ENCODE results near the gene JSRP1. TPM values are rescaled to one million over a fixed set of nuclear protein-coding genes. Genes with fewer than 3 reads are reported as not detected.
A peak's percentile ranks its signal among the peaks of the same experiment; 100 is the strongest.

The JSRP1 gene
- total and polyA plus RNA-seq, 10 of the 15 experiments (the other 5 are each of a cell fraction or from before 2014, with no cell fraction given) = 0.41 to 0.91 (median 0.49) TPM; not detected in 7

- no peak for TF ChIP-seq ZZZ3 (IDR thresholded peaks at IDR 0.05; ENCODE audit: control insufficient read depth, insufficient read length, low read depth)
- TF ChIP-seq, protein P1, sequence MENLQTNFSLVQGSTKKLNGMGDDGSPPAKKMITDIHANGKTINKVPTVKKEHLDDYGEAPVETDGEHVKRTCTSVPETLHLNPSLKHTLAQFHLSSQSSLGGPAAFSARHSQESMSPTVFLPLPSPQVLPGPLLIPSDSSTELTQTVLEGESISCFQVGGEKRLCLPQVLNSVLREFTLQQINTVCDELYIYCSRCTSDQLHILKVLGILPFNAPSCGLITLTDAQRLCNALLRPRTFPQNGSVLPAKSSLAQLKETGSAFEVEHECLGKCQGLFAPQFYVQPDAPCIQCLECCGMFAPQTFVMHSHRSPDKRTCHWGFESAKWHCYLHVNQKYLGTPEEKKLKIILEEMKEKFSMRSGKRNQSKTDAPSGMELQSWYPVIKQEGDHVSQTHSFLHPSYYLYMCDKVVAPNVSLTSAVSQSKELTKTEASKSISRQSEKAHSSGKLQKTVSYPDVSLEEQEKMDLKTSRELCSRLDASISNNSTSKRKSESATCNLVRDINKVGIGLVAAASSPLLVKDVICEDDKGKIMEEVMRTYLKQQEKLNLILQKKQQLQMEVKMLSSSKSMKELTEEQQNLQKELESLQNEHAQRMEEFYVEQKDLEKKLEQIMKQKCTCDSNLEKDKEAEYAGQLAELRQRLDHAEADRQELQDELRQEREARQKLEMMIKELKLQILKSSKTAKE (IDR thresholded peaks at IDR 0.05; ENCODE audit: low read depth, poor library complexity, severe bottlenecking) = no peak
- TF ChIP-seq, protein P2, sequence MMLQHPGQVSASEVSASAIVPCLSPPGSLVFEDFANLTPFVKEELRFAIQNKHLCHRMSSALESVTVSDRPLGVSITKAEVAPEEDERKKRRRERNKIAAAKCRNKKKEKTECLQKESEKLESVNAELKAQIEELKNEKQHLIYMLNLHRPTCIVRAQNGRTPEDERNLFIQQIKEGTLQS (IDR thresholded peaks at IDR 0.05; ENCODE audit: borderline replicate concordance, extremely low read depth, low read depth, low read length) = no peak
- 0 out of 2 replicates have a peak, but pooled peaks have one; percentile 37 for TF ChIP-seq HDAC2 (IDR thresholded peaks at IDR 0.05)
- TF ChIP-seq KAT2A (conservative IDR thresholded peaks at IDR 0.05; ENCODE audit: control insufficient read depth, low read depth, low read length) = no peak
- peak; percentile 53 to 55; a peak in 2 of 4 replicates for TF ChIP-seq EP300 (IDR thresholded peaks at IDR 0.05; ENCODE audit: borderline replicate concordance in 1 of 2, control insufficient read depth in 1 of 2, low read depth in 2 of 2, low read length in 2 of 2)
- no peak for TF ChIP-seq STAT3 (IDR thresholded peaks at IDR 0.05; ENCODE audit: low read depth, low read length)
- no peak for TF ChIP-seq PAX8 (IDR thresholded peaks at IDR 0.05)
- peak; percentile 31; the same call in 1 of the 2 replicates for TF ChIP-seq ATF7 (IDR thresholded peaks at IDR 0.05; ENCODE audit: low read depth)
- TF ChIP-seq DPF2 (IDR thresholded peaks at IDR 0.05) = peak; percentile 72
- TF ChIP-seq SIN3A (IDR thresholded peaks at IDR 0.05; ENCODE audit: low read depth, low read length) = no peak
- TF ChIP-seq NKRF (conservative IDR thresholded peaks at IDR 0.05) = 0 out of 2 replicates have a peak, but pooled peaks have one; percentile 51
- TF ChIP-seq ZNF384 (IDR thresholded peaks at IDR 0.05; ENCODE audit: borderline replicate concordance, low read depth, low read length) = peak; percentile 11; the same call in 1 of the 2 replicates
- 0 out of 2 replicates have a peak, but pooled peaks have one; percentile 19 for TF ChIP-seq TCF12 (IDR thresholded peaks at IDR 0.05; ENCODE audit: low read depth, low read length)
- TF ChIP-seq, protein P3, sequence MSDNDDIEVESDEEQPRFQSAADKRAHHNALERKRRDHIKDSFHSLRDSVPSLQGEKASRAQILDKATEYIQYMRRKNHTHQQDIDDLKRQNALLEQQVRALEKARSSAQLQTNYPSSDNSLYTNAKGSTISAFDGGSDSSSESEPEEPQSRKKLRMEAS (IDR thresholded peaks at IDR 0.05; ENCODE audit: low read depth, low read length) = peak; percentile 11
- no peak for TF ChIP-seq ZBTB33 (IDR thresholded peaks at IDR 0.05)
- TF ChIP-seq SREBF1 (IDR thresholded peaks at IDR 0.05; ENCODE audit: low read length) = no peak
- no peak for TF ChIP-seq NFYA (IDR thresholded peaks at IDR 0.05; ENCODE audit: borderline replicate concordance, low read depth, low read length)
- peak; percentile 82 for TF ChIP-seq SPI1 (IDR thresholded peaks at IDR 0.05; ENCODE audit: borderline replicate concordance, insufficient read depth, low read depth, low read length)
- peak; percentile 92 for TF ChIP-seq RUNX3 (IDR thresholded peaks at IDR 0.05; ENCODE audit: low read length)
- no peak for TF ChIP-seq FOXK2 (IDR thresholded peaks at IDR 0.05)
- TF ChIP-seq MXI1 (IDR thresholded peaks at IDR 0.05; ENCODE audit: low read depth, low read length) = peak; percentile 18; the same call in 1 of the 2 replicates
These were observed 33.7 kb upstream of the JSRP1 start (continued) for GRCh38 chr19:2289714-2290435.

Measured in GM12878 (cell line).